Mucosa of rectum (tissue), 2 donors: ENCODE results near the gene ACVR2A.

ENCODE experiments used
- H3K27ac ChIP-seq, 2 donors: one replicate each; pipeline ENCODE4 v1.7.0; 2013; ENCODE audit warnings: inconsistent platforms in 2 of 2, low read depth in 2 of 2, low read length in 2 of 2
- H3K27me3 ChIP-seq, 2 donors: one replicate each; pipeline ENCODE4 v1.7.0; 2013; ENCODE audit warnings: low read length in 2 of 2; ENCODE audit not compliant: control insufficient read depth in 2 of 2, insufficient read depth in 2 of 2
- H3K36me3 ChIP-seq, 2 donors: one replicate each; pipeline ENCODE4 v1.7.0; 2013; ENCODE audit warnings: low read length in 2 of 2; ENCODE audit not compliant: control insufficient read depth in 2 of 2, insufficient read depth in 2 of 2
- H3K4me1 ChIP-seq, 2 donors: one replicate each; pipeline ENCODE4 v1.7.0; 2013; ENCODE audit warnings: low read length in 2 of 2, mild to moderate bottlenecking in 1 of 2; ENCODE audit not compliant: control insufficient read depth in 2 of 2, insufficient read depth in 2 of 2
- H3K4me3 ChIP-seq, 2 donors: one replicate each; pipeline ENCODE4 v1.7.0; 2013; ENCODE audit warnings: low read length in 2 of 2
- H3K9ac ChIP-seq, 2 donors: one replicate each; pipeline ENCODE4 v1.7.0; 2013; ENCODE audit warnings: low read length in 2 of 2, low read depth in 1 of 2, mild to moderate bottlenecking in 1 of 2
- H3K9me3 ChIP-seq, 2 donors: one replicate each; pipeline ENCODE4 v1.7.0; 2013; ENCODE audit warnings: low read length in 2 of 2; ENCODE audit not compliant: control insufficient read depth in 2 of 2
- donor health status: healthy.
- donor health status: Normal muscosa, but diverticular disease.

Gene ACVR2A

DNA sequence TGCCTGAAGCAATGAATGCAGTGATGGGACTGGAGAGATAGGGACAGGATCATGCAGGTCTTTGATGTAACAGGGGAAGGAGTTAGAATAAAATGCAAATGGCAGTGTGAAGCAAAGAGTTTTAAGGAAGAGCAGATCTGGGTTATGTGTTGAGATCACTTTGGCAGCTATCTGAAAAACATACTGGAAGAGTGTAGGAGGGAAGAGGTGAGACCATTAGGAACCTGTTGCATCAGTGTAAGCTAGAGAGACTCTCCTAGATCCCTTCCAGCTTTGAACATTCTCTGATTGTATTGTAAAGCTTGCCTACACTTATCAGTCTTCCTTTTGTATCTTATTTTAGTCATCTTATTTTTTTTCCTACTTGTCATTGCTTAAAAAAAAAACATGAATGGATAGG is 10.5 kb downstream of the ACVR2A start:
- Histone ChIP-seq H3K9ac (no peak overlapping the region), H3K36me3 (no peaks in the 10 kb centered on the region), H3K4me1 (peaks cover 0 to 2% of the 10 kb centered on the region in 2 donors), H3K9me3 (no peaks in the 10 kb centered on the region), H3K27ac (no peak overlapping the region), H3K4me3 (no peak overlapping the region), H3K27me3 (no peaks in the 10 kb centered on the region)

DNA sequence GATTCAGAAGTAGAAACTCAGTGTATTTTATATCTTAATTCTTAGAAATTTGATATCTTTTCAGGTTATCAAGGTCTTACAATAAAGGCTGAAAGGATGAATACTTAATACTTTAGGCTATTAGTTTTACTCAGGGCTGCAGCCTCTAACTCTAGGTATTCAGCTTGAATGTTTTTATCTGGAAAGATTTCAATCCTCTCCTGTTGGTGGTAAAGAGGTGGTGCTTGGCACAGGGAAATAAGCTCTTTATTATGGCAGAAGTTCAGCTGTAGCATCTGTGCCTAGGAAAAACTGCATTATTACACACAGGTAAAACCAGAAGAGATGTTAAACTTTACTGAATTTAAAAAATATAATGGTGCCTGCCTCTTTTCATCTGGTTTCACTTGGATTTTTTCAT is 11.1 kb downstream of the ACVR2A start:
- H3K27me3 ChIP-seq, result no peaks in the 10 kb centered on the region
- no peaks in the 10 kb centered on the region for H3K9me3 ChIP-seq
- H3K4me3 ChIP-seq, result no peak overlapping the region
- no peak overlapping the region for H3K27ac ChIP-seq
- H3K36me3 ChIP-seq, result no peaks in the 10 kb centered on the region
- H3K9ac ChIP-seq, result no peak overlapping the region
- H3K4me1 ChIP-seq, result peaks cover 0 to 2% of the 10 kb centered on the region in 2 donors

DNA sequence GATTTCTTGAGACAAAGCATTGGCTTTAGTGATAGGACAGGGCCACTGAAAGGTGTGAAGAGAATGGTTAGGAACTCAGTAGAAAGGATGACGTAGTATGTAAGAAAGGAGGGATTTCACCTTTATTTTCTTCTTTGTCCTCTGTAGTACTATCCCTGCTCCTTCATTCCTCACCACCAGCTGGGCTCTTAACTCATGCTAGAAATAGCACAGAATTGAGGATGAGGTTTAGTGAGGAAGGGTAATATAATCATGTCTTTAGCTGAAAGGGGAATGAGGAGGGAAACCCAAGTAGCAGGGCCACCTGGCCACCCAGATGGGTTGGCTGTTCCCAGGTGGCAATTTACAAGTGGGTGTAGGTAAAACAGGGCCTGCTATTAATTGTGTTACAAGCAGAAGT is 15.2 kb downstream of the ACVR2A start:
- H3K4me3 ChIP-seq, result no peak overlapping the region
- no peaks in the 10 kb centered on the region for H3K4me1 ChIP-seq

DNA sequence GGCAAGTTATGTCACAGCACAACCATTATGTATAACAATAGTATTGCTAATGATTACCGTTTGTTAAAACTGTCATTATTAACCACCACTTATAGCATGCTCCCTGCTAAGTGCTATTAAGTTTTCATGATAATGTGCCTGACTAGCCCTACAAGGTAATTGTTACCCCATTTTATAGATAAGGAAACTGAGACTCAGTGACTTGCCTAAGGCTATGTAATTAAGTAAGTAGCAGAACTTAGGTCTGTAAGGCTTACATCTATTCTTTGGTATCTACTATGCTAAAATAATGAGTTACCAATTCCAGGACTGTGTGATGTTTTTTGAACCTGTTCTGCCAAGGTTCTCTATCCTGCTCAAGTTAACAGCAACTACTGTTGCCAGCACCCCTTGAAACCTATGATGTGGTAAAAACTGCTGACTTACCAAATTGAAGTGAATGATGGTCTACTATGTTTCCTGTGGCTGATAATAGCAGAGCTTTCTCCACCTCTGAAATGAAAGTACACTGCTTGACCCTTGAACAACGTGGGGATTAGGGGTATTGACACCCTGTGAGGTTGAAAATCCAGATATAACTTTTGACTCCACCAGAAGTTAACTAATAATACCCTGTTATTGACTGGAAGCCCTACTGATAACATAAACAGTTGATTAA is 18.2 kb downstream of the ACVR2A start:
- H3K4me3 ChIP-seq, result no peak overlapping the region
- no peaks in the 10 kb centered on the region for H3K4me1 ChIP-seq
- no peaks in the 10 kb centered on the region for H3K36me3 ChIP-seq
- no peaks in the 10 kb centered on the region for H3K27me3 ChIP-seq
- H3K27ac ChIP-seq, result no peak overlapping the region
- no peaks in the 10 kb centered on the region for H3K9me3 ChIP-seq
- no peak overlapping the region for H3K9ac ChIP-seq

More for the DNA sequence above, 15.2 kb downstream of the ACVR2A start:
- Histone ChIP-seq H3K9me3 (no peaks in the 10 kb centered on the region), H3K36me3 (no peaks in the 10 kb centered on the region), H3K9ac (no peak overlapping the region), H3K27me3 (no peaks in the 10 kb centered on the region), H3K27ac (no peak overlapping the region)

DNA sequence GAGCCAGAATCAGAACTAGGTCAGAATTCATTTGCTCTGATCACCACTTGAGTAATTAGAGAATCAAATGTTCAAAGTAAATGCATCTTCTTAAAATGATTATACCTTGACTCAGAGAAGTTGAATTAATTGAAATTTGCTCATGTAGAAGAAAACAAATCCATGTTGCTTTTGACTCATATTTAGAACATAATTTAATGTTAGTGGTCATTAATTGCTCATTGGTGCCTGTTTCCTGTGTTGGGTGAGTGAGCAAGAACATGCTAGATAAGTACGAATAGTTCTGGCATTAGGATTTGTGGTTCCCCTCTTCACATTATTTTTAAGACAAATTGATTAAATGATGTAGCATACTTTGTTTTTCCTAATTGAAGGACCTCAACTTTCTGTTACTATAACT is 19.0 kb downstream of the ACVR2A start:
- no peaks in the 10 kb centered on the region for H3K27me3 ChIP-seq
- no peak overlapping the region for H3K9ac ChIP-seq
- no peaks in the 10 kb centered on the region for H3K36me3 ChIP-seq
- no peak overlapping the region for H3K4me3 ChIP-seq
- H3K9me3 ChIP-seq, result no peaks in the 10 kb centered on the region
- no peak overlapping the region for H3K27ac ChIP-seq
- no peaks in the 10 kb centered on the region for H3K4me1 ChIP-seq

DNA sequence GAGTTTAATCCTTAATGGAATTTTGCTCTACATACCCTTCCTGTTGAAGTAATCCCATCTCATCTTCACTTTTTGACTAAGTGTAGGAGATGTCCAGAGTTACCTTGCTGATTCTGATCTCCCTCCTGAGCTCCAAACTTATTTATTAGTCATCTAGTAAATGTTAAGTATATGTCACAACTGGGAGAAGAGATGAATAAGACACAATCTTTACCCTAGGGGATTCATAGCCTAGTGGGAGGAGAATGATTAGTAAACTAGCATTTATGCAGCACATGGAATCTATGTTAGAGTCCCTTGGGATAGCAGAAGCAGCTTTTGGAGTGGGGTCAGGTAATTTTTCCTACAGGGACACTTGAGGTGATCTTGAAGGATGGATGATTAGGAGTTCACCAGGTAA is 20.7 kb downstream of the ACVR2A start:
- no peak overlapping the region for H3K27ac ChIP-seq
- no peaks in the 10 kb centered on the region for H3K4me1 ChIP-seq

DNA sequence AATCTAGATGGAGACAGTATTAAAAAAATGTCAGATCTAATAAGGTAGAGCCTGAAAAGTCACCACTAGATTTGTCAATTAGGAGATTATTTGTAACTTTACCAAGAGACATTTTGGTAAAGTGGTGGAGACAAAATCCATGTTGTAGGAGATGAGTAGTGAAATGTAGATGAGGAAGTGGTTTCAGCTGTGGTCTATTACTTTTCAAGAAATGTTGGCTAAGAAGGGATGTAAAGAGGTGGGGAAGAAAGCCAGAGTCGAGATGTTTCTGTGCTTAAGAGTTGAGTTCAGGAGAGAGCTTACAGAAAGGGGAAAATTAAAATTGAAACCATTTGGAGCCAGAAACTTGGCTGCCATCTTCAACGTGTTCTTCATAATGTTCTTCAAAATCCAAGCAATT is 22.2 kb downstream of the ACVR2A start:
- Histone ChIP-seq H3K27ac (no peak overlapping the region), H3K9me3 (no peaks in the 10 kb centered on the region), H3K4me1 (no peaks in the 10 kb centered on the region), H3K27me3 (no peaks in the 10 kb centered on the region), H3K4me3 (no peak overlapping the region), H3K9ac (no peak overlapping the region), H3K36me3 (no peaks in the 10 kb centered on the region)

More for the DNA sequence above, 20.7 kb downstream of the ACVR2A start:
- Histone ChIP-seq H3K27me3 (no peaks in the 10 kb centered on the region), H3K36me3 (no peaks in the 10 kb centered on the region), H3K4me3 (no peak overlapping the region), H3K9me3 (no peaks in the 10 kb centered on the region), H3K9ac (no peak overlapping the region)

DNA sequence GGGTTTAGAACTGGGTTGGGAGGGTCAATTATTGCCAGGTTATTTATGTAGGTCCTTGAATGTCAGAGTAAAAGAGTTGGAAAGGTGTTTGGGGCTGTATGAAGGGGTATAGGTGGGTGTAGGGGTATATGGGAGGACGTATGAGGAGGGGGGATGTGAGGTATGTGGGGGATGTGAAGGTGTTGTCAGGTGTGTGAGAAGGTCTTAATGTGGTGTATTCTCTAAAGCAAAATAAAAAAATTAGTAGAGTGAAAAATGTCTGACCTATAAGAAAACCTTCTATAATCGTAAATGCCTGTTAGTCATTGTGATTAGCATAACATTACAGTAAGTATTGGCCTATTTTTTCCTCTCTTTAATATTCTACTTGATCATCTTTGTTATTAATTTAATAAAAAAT is 25.1 kb downstream of the ACVR2A start:
- Histone ChIP-seq H3K4me3 (no peak overlapping the region), H3K36me3 (no peaks in the 10 kb centered on the region), H3K9me3 (no peaks in the 10 kb centered on the region), H3K4me1 (peaks cover 0 to 6% of the 10 kb centered on the region in 2 donors), H3K27ac (no peak overlapping the region), H3K9ac (no peak overlapping the region), H3K27me3 (no peaks in the 10 kb centered on the region)

DNA sequence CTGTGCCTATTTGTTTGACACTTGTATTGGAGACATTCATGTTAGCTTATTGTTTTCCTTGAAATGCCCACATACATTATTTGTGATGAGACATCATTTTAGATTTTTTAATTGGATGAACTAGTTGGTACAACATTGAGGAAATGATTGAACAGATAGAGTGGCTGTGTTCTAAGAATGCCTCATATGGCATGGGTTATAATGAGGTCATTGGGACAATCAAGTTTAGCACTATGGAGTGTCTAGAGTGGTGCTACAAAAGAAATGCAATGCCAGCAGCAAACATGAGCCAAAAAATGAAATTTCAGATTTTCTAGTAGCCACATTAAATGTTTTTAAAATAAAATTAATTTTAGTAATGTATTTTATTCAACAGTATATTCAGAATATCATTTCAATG is 28.1 kb downstream of the ACVR2A start:
- Histone ChIP-seq H3K9me3 (no peaks in the 10 kb centered on the region), H3K4me3 (no peak overlapping the region), H3K36me3 (no peaks in the 10 kb centered on the region), H3K9ac (no peak overlapping the region), H3K4me1 (peaks cover 0 to 6% of the 10 kb centered on the region in 2 donors), H3K27me3 (no peaks in the 10 kb centered on the region), H3K27ac (no peak overlapping the region)

DNA sequence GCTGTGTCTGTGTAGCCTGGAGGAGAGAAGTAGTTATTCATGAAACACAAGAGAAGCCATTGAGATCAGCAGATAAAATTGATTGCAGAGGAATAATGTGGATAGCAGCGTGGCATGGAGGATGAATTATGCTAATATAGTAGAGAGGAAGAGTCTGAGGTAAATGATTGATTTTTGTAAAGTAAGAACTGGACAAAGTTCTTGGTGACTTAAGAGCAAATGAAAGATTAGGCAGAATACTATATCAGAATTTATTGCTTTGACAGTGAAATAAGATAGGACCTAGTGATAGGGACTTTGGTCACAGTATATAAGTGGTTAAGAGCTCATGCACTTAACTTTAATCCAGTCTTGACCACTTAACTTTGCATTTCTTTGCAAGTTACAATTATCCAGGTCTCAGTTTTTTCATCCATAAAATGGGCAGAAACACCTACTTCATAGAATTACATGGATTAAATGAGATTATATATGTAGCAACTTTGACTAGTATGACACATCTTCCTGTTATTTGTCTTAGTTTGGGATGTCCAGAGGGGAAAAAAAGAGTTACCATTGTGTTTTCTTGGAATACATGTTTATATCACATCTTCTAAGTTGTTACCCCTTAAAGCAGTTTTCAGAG is 29.1 kb downstream of the ACVR2A start:
- Histone ChIP-seq H3K27ac (no peak overlapping the region), H3K4me3 (no peak overlapping the region), H3K4me1 (peaks cover 0 to 6% of the 10 kb centered on the region in 2 donors), H3K9me3 (no peaks in the 10 kb centered on the region), H3K27me3 (no peaks in the 10 kb centered on the region), H3K9ac (no peak overlapping the region), H3K36me3 (no peaks in the 10 kb centered on the region)
